GM18526 (cell line): ENCODE measurements around the gene CDKAL1.

Experiments used
- POLR2A ChIP-seq: IDR thresholded peaks from 3 replicates; pipeline ENCODE4 v1.6.1; 2011; ENCODE audit not compliant: insufficient read length; ENCODE audit errors: extremely low read depth

The CDKAL1 gene

GRCh38 chr6:20534295-20535262 is at the start of gene CDKAL1:
TSS of gene CDKAL1 (plus strand) at chr6:20534457. CDS start at chr6:20546351, 11,894 bp downstream.
- peak; percentile 62 for TF ChIP-seq POLR2A

DNA sequence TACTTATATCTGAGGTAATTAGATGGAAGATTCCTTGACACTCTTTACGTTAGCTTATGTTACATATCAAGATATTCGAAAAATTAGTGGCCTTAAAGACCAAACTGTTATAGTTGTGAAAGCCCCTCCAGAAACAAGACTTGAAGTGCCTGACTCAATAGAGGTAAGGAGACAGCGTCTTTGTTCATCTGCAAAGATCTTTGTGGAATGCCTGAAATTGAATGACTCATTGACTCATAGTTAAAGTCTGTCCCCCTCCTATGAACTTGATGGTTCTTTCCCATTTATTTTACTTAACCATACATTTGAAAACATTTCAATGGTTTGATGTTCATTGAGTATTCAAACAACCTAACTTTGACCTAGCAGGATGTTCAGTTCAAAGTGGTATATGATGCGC is 47.6 kb upstream of the CDKAL1 start:
- no peak for TF ChIP-seq POLR2A

DNA sequence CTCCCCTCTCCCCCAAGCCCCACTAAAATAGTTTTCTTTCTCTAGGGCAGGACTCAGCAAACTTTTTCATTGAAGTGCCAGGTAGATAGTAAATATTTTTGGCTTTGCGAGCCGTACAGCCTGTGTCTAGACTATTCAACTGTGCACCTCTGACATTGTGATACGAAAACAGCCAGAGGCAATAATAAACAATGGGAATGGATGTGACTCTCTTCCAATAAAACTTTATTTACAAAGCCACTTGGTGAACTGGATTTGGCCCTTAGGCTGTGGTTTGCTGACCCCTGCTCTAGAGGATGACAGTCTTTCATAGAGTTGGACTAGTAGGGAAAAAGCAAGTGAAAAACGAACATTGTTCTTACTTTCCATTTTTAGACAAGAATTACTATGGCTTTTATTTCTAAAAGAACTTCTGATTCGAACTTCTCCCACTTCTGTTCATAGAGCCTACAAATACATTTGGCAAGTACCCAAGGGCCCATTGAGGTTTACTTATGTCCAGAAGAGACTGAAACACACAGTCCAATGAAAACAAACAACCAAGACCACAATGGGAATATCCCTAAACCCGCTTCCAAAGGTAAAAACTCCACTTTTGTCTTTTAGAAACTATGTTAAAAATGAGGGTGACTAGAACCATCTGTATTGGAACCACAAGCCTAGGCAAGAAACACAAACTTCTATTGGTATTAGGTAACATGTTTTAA is 46.4 kb upstream of the CDKAL1 start:
- TF ChIP-seq POLR2A = no peak

GRCh38 chr6:20490591-20490990 is 43.7 kb upstream of the CDKAL1 start:
- no peak for TF ChIP-seq POLR2A

DNA sequence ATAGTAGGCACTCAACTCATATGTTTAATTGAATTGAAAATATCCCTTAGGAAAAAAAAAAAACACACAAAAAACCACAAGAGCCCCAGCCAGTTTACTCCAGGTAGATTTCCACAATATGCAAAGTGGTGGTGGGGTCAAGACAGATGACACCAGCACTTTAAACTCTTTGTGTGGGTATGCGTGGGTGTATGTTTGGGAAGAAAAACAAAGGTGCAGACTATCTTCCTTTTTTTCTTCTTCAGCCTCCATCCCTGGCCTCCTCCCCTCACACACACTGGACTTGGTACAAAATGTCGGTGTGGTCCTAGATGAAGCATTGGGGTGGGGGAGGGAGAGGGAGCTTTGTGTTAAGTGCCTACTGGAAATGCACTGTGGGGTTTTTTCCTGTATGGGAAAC is 42.2 kb upstream of the CDKAL1 start:
- TF ChIP-seq POLR2A = no peak

GRCh38 chr6:20497216-20498040 is 36.8 kb upstream of the CDKAL1 start:
- no peak for TF ChIP-seq POLR2A

DNA sequence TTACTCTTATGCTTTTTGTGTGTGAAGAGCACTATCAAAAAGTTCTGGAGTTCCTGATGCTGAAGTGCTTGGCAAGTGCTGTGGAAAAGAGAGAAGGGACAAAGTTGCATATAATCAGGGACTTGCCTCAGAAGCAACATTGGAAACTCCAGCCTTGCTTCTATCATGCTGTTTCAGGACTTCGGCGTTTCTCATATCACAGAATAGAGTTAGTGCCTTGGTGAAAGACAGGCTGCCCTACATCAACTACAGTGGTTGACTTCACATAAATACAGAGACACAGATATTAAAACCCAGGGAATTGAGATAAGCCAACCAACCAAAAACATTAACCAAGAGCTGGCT is 36.2 kb upstream of the CDKAL1 start:
- TF ChIP-seq POLR2A = no peak

GRCh38 chr6:20509212-20509611 is 25.0 kb upstream of the CDKAL1 start:
- no peak for TF ChIP-seq POLR2A

DNA sequence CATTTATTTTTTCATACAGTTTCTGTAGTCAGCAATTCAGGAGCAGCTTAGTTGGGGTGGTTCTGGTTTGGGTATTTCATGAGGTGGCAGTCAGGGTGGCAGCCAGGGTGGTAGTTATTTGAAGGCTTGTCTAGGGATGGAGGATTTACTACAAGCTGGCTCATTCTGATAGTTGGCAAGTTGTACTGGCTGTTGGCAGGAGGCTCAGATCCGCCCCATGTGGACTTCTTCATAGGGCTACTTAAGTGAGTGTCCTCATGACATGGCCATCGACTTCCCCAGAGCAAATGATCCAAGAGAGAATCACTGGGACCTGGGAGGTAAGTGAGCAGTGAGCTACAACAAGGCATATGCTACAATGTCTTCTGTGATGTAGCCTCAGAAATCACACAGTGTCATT is 22.4 kb upstream of the CDKAL1 start:
- TF ChIP-seq POLR2A = no peak

DNA sequence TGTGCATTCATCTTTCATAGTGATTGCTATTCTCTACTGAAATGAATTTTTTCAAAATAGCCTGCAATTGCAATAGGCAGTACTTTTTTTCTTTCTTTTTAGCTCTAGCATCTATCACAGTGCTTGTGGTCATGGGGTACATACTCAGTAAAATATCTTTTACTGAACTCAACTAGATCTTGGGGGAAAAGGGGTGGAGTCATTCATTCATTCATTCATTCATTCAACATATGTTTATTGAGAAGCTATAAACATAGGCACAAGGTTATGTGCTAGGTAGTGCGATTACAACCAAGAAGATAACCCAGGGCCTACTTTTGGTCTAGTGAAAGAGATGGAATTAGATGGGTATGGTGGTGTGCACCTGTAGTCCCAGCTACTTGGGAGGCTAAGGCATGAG is 1.4 kb upstream of the CDKAL1 start:
- no peak for TF ChIP-seq POLR2A

GRCh38 chr6:20533746-20534294 is 437 bp upstream of the CDKAL1 start:
- no peak for TF ChIP-seq POLR2A

- TF ChIP-seq POLR2A = no peak
These were observed 3.9 kb downstream of the CDKAL1 start for GRCh38 chr6:20538131-20538662.

GRCh38 chr6:20538907-20539306 is 4.7 kb downstream of the CDKAL1 start:
- TF ChIP-seq POLR2A = no peak

DNA sequence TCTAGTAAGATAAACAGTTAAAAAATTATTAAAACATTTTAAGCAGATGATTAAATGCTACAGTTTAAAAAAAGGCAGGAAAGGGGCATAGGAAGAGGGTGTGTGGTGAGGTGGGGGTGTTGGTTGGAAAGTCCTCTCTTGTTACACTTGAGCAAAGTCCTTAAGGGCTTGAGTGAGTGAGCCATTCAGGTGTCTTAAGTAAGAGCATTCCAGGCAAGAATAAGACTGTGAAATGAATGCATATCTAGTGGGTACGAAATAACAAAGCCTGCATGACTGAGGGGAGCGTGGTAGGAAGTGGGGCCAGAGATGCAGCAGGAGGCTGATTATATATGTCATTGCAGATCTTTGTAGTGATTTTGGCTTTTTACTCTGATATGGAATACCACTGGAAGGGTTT is 5.1 kb downstream of the CDKAL1 start:
- TF ChIP-seq POLR2A = no peak

- no peak for TF ChIP-seq POLR2A
These were observed 6.4 kb downstream of the CDKAL1 start for GRCh38 chr6:20540683-20541082.
